ENCODE measurements around the gene ZNG1B.
A peak's percentile ranks its signal among the peaks of the same experiment; 100 is the strongest.
"Not testable (repeated sequence)": the region's sequence is repeated elsewhere in the genome, so short reads cannot be mapped to it uniquely, and the experiment has no call there.

ZNG1B gene

GRCh38 chr2:113437508-113438465, at the start of gene ZNG1B:
ZNG1B (plus strand) TSS chr2:113437691; CDS start chr2:113437869, 178 bp downstream.
- peak; percentile 98 for FAIRE-seq
- DNase-seq (ENCODE audit: insufficient read length, low spot score) = not testable (repeated sequence)

- no peak for TF ChIP-seq POLR2A (IDR thresholded peaks at IDR 0.05; ENCODE audit: low read depth, low read length)
- peak; percentile 95 for FAIRE-seq
- peak; percentile 15 for DNase-seq (ENCODE audit: insufficient read length, low spot score)
Observed at GRCh38 chr2:113390124-113390849, 47.2 kb upstream of the ZNG1B start.

- FAIRE-seq (no peak), DNase-seq (ENCODE audit: insufficient read length, low spot score) (no peak)
- TF ChIP-seq POLR2A (IDR thresholded peaks at IDR 0.05; ENCODE audit: low read depth, low read length) = no peak
Observed at GRCh38 chr2:113391073-113391472, 46.4 kb upstream of the ZNG1B start.

GRCh38 chr2:113406114-113406513, 31.4 kb upstream of the ZNG1B start:
- FAIRE-seq = no peak
- TF ChIP-seq POLR2A (IDR thresholded peaks at IDR 0.05; ENCODE audit: low read depth, low read length) = no peak
- no peak for DNase-seq (ENCODE audit: insufficient read length, low spot score)

GRCh38 chr2:113407446-113408099, 29.9 kb upstream of the ZNG1B start:
- DNase-seq (ENCODE audit: insufficient read length, low spot score) (no peak), FAIRE-seq (no peak)
- TF ChIP-seq POLR2A (IDR thresholded peaks at IDR 0.05; ENCODE audit: low read depth, low read length) = no peak

- not testable (repeated sequence) for DNase-seq (ENCODE audit: insufficient read length, low spot score); FAIRE-seq
Observed at GRCh38 chr2:113411725-113412352, 25.7 kb upstream of the ZNG1B start.

GRCh38 chr2:113412774-113413173, 24.7 kb upstream of the ZNG1B start:
- DNase-seq (ENCODE audit: insufficient read length, low spot score); FAIRE-seq: not testable (repeated sequence)

GRCh38 chr2:113431773-113432172, 5.7 kb upstream of the ZNG1B start:
- not testable (repeated sequence) for DNase-seq (ENCODE audit: insufficient read length, low spot score); FAIRE-seq

- not testable (repeated sequence) for FAIRE-seq; DNase-seq (ENCODE audit: insufficient read length, low spot score)
Observed at GRCh38 chr2:113433468-113433867, 4.0 kb upstream of the ZNG1B start.

GRCh38 chr2:113465770-113466169, 28.3 kb downstream of the ZNG1B start:
- not testable (repeated sequence) for FAIRE-seq; DNase-seq (ENCODE audit: insufficient read length, low spot score)

GRCh38 chr2:113476688-113477368, 39.3 kb downstream of the ZNG1B start:
- not testable (repeated sequence) for FAIRE-seq

GRCh38 chr2:113496527-113496926, 59.0 kb downstream of the ZNG1B start:
- DNase-seq (ENCODE audit: insufficient read length, low spot score); FAIRE-seq: not testable (repeated sequence)

More at GRCh38 chr2:113476688-113477368, 39.3 kb downstream of the ZNG1B start:
- DNase-seq (ENCODE audit: insufficient read length, low spot score) = not testable (repeated sequence)

- FAIRE-seq; DNase-seq (ENCODE audit: insufficient read length, low spot score): not testable (repeated sequence)
Observed at GRCh38 chr2:113498365-113498764, 60.9 kb downstream of the ZNG1B start, which contains the start of gene FOXD4L1. FOXD4L1 (plus strand) TSS chr2:113498665; CDS start chr2:113499257, 592 bp downstream.

GRCh38 chr2:113499019-113499885, 61.8 kb downstream of the ZNG1B start:
- not testable (repeated sequence) for FAIRE-seq; DNase-seq (ENCODE audit: insufficient read length, low spot score)

- FAIRE-seq; DNase-seq (ENCODE audit: insufficient read length, low spot score): not testable (repeated sequence)
Observed at GRCh38 chr2:113499886-113500722, 62.6 kb downstream of the ZNG1B start.

GRCh38 chr2:113500723-113501038, 63.2 kb downstream of the ZNG1B start:
- not testable (repeated sequence) for DNase-seq (ENCODE audit: insufficient read length, low spot score); FAIRE-seq

All from H54 (cell line).